Bronchial epithelial cell (primary cell): Measurements from ENCODE around the gene WNK4. TPM values are rescaled to one million over a fixed set of nuclear protein-coding genes. Genes with fewer than 3 reads are reported as not detected.

ENCODE experiments used
- DNase-seq: peaks from one replicate; pipeline ENCODE4 v3.0.0-alpha.2; 2010; ENCODE audit warnings: low read depth
- FAIRE-seq: peaks from 2 replicates; lab custom pipeline; 2011; peaks lifted over from hg19 to GRCh38; lab: Jason Lieb, UNC
- H3K27me3 ChIP-seq: 2 replicates; pipeline ENCODE4 v1.5.1; 2011; ENCODE audit warnings: low read length; ENCODE audit not compliant: control insufficient read depth, insufficient read depth
- H3K36me3 ChIP-seq: 2 replicates; pipeline ENCODE4 v1.5.1; 2011; ENCODE audit warnings: low read length; ENCODE audit not compliant: control insufficient read depth, insufficient read depth
- H3K4me3 ChIP-seq: 2 replicates; pipeline ENCODE4 v1.5.1; 2011; ENCODE audit warnings: mild to moderate bottlenecking, low read depth, low read length, control low read depth
- total RNA-seq: library from RNA; depleted of rRNA; stranded (reverse); fragments of >200 nt; gene quantifications from 2 replicates; pipeline ENCODE4 v1.2.1, GENCODE V29; 2014
- TF ChIP-seq, protein P1 (sequence below): IDR thresholded peaks from 2 replicates; pipeline ENCODE4 v1.5.1; 2011; ENCODE audit warnings: mild to moderate bottlenecking, moderate library complexity, low read length, control low read depth, inconsistent platforms; ENCODE audit not compliant: insufficient read depth, severe bottlenecking

Gene WNK4
- total RNA-seq, 1 donor from 2014 or later = under 0.01 TPM

DNA sequence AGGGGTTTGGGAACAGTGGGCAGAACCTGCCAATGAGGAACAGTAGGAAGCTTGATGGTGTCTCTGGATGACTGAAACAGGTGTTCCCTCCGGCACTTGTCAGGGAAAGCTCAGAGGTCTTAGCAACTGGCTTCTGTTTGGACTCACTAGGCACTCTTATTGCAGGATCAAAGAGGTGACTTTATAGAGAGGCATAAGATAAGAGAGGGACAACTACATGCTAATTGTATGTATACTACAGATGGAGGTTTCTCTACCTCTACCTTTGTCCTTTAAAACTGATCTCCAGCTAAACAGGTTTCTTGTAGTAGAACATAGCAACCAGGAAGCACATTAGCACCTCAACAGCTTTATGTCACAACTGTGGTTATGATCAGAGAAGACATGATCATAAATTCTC, 25.8 kb downstream of the WNK4 start:
- Histone ChIP-seq H3K4me3 (no peak overlapping the region), H3K27me3 (no peaks in the 10 kb centered on the region), H3K36me3 (peaks cover 7% of the 10 kb centered on the region)
- DNase-seq = no peak
- TF ChIP-seq, protein P1, sequence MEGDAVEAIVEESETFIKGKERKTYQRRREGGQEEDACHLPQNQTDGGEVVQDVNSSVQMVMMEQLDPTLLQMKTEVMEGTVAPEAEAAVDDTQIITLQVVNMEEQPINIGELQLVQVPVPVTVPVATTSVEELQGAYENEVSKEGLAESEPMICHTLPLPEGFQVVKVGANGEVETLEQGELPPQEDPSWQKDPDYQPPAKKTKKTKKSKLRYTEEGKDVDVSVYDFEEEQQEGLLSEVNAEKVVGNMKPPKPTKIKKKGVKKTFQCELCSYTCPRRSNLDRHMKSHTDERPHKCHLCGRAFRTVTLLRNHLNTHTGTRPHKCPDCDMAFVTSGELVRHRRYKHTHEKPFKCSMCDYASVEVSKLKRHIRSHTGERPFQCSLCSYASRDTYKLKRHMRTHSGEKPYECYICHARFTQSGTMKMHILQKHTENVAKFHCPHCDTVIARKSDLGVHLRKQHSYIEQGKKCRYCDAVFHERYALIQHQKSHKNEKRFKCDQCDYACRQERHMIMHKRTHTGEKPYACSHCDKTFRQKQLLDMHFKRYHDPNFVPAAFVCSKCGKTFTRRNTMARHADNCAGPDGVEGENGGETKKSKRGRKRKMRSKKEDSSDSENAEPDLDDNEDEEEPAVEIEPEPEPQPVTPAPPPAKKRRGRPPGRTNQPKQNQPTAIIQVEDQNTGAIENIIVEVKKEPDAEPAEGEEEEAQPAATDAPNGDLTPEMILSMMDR = no peak
- no peak for FAIRE-seq

DNA sequence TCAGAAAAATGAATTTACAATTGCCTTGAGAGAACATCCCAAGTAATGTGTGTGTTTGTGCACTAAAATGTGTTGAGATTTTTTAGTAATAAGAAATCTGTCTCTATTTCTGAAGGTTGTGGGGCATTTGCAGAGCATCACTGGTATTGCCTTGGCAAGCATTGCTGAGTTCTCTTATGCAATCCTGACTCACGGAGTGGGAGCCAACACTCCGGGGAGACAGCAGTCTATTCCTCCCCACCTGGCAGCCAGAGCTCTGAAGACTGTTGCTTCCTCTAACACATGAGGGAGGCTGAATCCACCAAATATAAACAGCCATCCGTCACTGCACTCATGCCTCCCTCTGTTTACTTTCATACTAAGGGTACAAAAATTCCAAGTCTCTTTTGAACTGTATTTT, 28.8 kb downstream of the WNK4 start:
- DNase-seq (peak; percentile 74), FAIRE-seq (no peak)
- Histone ChIP-seq H3K36me3 (peaks cover 13% of the 10 kb centered on the region), H3K27me3 (no peaks in the 10 kb centered on the region), H3K4me3 (no peak overlapping the region)
- TF ChIP-seq, protein P1 = no peak

DNA sequence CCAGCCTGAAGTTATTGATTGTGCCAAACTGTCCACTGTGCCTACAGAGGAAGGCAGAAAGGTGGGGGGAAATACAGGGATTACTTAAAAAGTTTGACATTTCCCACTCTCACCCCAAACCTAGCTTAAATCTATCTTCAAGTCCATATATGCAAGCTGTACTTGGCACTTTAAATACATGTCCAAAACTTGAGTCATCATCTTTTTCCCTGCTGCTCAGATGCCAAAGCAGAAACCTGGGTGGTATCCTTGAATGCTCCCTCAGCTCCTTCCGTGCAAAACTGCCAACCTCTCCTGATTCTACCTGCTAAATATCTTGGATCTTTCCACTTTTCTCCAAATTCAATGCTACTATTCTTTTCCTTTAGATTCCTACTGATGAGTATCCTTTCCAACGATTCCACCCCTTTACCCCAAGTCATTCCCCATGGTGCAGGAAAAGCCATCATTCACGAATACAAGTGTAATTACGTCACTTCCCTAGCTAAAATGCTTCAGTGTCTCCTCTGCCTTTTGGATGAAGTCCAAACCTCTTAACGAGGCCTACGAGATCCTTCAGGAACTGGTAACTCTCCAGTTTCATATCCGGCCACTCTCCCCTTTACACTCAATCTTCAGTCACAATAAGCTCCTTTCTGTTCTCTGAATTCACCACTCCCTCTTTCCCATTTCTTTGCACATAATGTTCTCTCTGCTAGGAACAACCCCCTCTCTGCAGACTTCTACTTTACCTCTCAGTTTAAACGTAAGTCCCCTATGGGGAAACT, 34.4 kb downstream of the WNK4 start:
- TF ChIP-seq, protein P1 = no peak
- Histone ChIP-seq H3K4me3 (no peak overlapping the region), H3K27me3 (no peaks in the 10 kb centered on the region), H3K36me3 (peaks cover 41% of the 10 kb centered on the region)
- peak; percentile 72 for DNase-seq
- FAIRE-seq = no peak

DNA sequence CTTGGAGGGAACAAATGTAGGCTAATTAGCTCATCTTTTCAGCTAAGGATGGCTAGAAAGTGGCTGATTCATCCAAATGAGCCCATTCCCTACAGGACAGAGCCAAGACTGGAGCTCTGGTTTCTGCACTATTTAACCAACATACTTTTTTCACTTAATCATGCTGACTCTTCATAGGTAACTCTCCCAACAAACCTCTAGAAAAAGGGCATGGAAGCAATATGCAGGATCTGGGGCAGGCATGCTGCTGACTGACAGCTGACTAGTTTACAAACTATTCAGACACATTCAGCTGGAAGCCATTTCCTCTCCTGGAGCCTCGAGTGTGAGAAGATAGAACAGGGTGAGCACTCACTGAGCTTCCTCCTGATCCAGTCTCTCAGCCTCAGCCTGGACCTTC, 37.5 kb downstream of the WNK4 start:
- TF ChIP-seq, protein P1 = no peak
- Histone ChIP-seq H3K36me3 (peaks cover 34% of the 10 kb centered on the region), H3K4me3 (no peak overlapping the region), H3K27me3 (no peaks in the 10 kb centered on the region)
- FAIRE-seq (no peak), DNase-seq (peak; percentile 82)

DNA sequence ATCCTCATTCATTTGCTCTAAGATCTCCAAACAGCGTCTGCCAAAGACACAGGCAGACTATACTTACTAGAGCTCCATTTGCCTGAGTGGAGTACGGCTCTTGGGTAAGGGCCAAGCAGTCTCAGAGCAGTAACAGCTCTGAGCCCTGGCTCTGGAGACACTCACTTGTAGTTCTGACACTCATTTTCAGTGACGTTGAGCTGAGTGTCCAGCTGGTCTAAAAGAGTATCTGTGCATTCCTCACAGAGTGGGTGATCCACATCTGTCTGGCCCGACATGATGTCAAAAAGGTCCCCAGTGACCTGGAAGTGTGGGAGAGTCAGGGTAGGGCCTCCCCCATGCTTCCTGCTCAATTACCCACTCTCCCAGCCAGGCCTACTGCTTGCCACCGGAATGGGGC, 38.0 kb downstream of the WNK4 start:
- Histone ChIP-seq H3K27me3 (no peaks in the 10 kb centered on the region), H3K4me3 (no peak overlapping the region), H3K36me3 (peaks cover 34% of the 10 kb centered on the region)
- TF ChIP-seq, protein P1 = no peak
- FAIRE-seq (no peak), DNase-seq (no peak)
